Subcutaneous preadipocyte (primary cell): Measurements from ENCODE around the gene SLC25A29. TPM values are rescaled to one million over a fixed set of nuclear protein-coding genes. Genes with fewer than 3 reads are reported as not detected.

Source experiments
- small RNA-seq: library from RNA; depleted of rRNA; stranded (forward); fragments of <200 nt; gene quantifications from one replicate; pipeline ENCODE3, GENCODE V24; 2012
- total RNA-seq: library from RNA; depleted of rRNA; stranded (reverse); fragments of >200 nt; gene quantifications from 2 replicates; pipeline ENCODE4 v1.2.3, GENCODE V29; 2012

Gene SLC25A29, protein sequence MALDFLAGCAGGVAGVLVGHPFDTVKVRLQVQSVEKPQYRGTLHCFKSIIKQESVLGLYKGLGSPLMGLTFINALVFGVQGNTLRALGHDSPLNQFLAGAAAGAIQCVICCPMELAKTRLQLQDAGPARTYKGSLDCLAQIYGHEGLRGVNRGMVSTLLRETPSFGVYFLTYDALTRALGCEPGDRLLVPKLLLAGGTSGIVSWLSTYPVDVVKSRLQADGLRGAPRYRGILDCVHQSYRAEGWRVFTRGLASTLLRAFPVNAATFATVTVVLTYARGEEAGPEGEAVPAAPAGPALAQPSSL
- 7.2 and 8.8 TPM in 2 replicates for total RNA-seq

DNA sequence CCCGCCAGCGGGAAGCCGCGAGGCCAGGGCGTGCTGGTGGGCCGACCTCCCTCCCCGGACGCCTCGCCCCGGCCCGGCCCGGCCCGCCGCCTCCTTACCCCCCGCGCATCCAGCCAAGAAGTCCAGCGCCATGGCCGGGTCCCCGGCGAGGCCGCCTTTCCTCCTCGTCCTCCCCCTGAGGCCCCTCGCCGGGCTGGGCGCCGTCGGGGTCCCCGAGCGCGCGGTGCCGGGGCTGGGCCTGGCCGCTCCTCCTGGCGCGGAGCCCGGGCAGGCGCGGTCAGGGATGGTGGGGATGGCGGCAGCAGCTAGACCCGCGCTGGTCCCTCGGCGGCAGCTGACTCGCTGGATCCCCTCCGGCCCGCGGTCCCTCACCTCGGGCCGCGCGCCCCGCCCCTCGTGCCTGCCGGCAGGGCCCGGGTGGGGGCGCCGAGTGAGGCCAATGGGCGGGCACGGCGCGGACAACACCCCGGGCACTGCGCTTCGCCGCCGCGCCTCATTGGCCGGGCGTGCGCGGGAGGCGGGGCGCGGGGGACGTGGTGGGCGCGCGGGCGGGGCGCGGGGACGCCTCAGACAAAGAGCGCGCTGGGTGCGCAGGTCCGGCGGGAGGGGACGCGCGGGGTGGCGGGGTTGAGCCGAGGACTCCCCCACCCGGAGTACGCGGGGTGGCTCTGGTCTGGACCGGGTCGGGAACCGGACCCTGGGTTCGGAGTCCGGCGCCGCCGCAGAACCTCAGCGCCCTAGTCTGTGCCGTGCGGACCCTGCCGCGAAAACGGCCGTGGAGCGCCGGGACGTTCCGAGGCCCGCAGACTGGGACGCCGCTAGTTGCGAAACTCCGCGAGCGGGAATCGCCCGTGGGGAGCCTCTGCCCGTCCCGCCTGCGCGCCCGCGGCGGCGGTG is at the start of gene SLC25A29:
Gene SLC25A29, minus strand, starts transcription at position 344 of the 897 bp plus-strand sequence. Its CDS starts 212 bp downstream, at position 132.

DNA sequence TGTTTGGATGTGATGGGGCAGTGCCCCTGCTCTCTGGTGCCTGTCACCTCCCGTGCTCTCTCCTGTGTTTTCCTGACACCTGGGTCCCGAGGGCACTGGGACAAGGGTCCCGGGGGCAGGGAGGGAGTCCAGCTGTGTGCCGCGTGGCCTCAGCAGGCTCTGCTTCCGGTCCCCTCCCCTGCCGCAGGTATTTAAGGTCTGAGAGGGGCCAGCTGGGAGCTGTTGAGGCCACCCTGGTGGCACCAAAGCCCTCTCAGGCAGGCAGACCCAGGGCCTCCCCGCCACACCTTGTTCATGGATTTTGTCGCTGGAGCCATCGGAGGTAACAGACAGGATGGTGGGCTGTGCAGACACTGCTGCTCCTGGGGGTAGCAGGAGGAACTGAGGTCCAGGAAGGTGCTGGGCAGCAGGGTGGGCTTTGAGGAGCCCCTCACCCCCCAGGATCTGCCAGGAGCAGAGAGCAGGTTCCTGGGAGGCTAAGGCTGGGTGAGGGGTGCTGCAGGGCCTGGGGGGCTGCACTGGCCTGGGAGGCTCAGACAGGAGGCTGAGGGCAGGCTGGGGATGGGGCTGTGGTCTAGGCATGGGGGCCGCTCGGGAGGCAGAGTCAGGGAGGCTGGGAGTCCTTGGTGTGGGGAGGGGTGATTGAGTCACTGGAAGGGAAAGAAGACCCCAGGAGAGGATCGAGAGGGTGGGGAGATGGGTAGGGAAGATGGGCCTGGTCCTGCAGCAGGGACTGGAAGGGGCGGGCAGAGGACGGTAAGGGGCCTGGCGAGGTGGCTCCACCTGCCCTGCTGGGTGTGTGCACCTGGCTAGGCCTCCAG is 17.1 kb upstream of the SLC25A29 start, which contains the start of gene SLC25A47:
Gene SLC25A47, plus strand, starts transcription at position 219 of the 821 bp plus-strand sequence. Its CDS starts 76 bp downstream, at position 295.

Small RNA genes within 50 kb of the gene (small RNA-seq; reads per million reads assigned to genes)
- gene MIR345 (0.36 reads per million, percentile 15 among the genes with 10 or more reads in this experiment), gene RN7SL523P (not detected)

Other genes starting within 250 kb of the SLC25A29 start
- gene EVL, start 241.0 kb downstream of the SLC25A29 start, total RNA-seq: 27.2 and 32.5 TPM in 2 replicates
- gene DEGS2, start 146.8 kb downstream of the SLC25A29 start, total RNA-seq: under 0.01 TPM in 1 of 2 replicates, not detected in the other
- 40.1 and 49.9 TPM in 2 replicates for gene YY1, start 67.3 kb downstream of the SLC25A29 start, total RNA-seq
- gene SLC25A47, start 16.9 kb upstream of the SLC25A29 start, total RNA-seq: not detected in 2 replicates
- gene WDR25, start 70.0 kb upstream of the SLC25A29 start, total RNA-seq: 14.5 and 15.4 TPM in 2 replicates